HG03432 (cell line): Measurements from ENCODE around the gene HSPA14.
"Not testable (repeated sequence)": the region's sequence is repeated elsewhere in the genome, so short reads cannot be mapped to it uniquely, and the experiment has no call there.

ENCODE experiments used
- ATAC-seq: cut with Tn5 transposase; IDR thresholded peaks from one replicate; pipeline ENCODE4 v1.9.1; 2021; ENCODE audit warnings: mild to moderate bottlenecking, moderate library complexity; ENCODE audit not compliant: unreplicated experiment

The HSPA14 gene

DNA sequence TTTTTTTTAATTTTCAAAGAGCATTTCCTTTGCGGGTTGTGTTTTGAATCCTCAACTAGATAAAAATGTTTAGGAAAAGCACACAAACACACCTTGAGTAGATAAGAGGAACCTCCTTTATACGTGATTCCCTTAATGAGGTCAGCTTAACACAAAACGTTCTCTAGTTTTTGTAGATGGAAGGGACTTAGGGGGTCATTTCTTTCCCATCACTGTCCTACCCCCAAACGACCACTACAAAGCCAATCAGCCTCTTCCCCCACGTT is 41.8 kb downstream of the HSPA14 start:
- ATAC-seq: no peak

DNA sequence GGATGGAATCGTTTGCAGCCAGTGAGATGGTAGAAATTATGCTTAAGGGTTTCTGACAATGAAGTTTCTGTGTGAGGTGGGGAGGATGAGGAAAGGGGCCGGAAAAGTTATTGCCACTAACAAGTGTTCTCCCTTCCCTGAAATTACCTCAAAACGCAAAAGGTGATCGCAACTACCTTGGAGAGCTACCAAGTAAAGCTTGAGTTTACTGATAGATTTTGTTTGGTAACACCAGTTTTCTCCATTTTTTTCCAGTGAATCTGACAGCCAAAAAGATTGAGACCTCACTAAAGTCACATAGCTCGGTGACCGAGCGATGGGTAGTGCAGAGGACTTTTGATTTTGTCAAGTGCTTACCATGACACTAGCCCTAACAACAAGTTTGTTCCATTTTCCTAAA is 42.1 kb downstream of the HSPA14 start:
- no peak for ATAC-seq

DNA sequence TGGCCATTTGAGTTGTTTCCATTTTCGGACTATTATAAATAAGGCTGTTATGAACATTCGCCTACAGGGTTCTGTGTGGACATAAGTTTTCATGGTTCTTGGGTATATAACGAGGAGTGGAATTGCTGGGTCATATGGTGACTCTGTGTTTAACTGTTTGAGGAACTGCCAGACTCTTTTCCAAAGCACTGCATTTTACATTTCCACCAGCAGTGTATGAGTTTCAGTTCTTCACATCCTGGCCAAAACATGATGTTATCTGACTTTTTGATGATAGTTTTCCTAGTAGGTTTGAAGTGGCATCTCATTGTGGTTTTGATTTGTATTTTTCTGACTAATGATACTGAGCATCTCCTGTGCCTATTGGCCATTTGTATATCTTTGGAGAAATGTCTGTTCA is 46.0 kb downstream of the HSPA14 start:
- ATAC-seq: no peak

DNA sequence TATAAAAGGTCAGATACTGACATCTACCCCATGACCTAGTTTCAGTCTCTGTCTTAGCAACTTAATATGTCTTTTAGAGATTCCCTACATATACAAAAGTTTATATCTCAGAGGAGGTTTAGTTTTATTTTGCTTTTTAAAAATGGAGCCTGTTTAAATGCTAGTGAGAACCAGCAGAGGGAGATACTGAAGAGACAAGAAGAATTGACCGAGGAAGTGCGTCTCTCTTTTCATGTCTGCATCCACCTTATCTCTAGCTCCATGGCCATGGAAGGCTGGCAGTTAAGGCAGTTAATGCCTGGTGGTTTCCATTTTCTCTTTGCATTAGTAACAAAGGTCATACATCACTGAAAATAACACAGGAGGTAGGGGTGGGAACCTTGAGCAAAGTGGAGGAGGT is 51.2 kb downstream of the HSPA14 start:
- no peak for ATAC-seq

DNA sequence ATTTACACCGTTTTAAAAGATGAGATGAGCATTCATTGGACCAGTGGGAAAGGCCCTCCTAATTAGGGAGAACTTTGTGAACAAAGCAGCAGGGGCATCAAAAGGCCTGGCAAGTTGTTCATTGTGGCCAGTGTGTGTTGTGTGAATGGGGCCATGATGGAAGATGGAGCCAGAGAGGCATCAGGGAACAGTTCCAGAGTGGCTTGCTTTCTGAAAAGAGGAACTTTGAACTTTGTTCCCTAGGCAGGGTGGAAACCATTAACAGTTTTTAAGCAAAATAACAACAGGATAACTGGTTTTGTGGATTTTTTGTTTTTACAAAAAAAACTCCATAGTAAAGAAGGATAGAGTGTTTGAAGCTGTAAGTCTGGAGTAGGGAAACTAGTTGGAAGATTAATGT is 53.0 kb downstream of the HSPA14 start:
- ATAC-seq: no peak

DNA sequence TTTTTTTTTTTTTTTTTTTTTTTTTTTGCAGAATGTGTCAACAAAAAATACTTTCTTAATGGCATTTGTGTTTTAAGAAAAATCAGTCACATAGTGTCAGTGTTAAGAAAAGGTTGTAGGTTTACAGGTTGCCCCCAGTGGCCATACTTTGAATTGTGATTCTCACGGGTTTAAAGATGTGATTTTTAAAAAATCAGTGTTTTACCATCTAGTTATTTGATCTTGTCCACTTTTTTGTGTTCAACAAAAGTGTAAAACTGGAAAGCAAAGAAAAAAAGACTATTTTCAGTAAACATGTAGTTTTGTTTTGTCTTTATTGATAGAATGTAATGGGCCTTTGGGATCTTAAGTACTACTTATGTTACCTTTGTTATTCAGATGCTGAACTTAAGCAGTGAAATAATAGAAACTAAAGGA is 66.2 kb downstream of the HSPA14 start:
- ATAC-seq: no peak

DNA sequence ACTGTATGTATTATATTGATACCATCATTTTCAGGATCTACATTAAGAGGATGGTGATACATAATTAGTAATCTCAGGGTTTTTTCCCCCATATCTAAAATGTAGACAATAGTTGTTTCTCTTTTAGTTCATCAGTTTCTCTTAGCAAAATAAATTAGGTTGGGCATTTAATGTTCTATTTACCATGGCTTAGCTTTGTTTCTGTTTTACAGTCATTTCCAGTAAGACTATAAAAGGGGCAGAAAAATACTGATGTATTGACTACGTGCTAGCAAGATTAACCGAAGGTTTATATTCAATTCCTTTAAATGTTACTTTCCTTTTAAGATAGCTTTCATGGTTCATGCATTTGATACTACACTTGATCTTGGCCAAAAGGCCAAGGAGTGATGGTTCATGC is 66.8 kb downstream of the HSPA14 start:
- ATAC-seq: no peak

DNA sequence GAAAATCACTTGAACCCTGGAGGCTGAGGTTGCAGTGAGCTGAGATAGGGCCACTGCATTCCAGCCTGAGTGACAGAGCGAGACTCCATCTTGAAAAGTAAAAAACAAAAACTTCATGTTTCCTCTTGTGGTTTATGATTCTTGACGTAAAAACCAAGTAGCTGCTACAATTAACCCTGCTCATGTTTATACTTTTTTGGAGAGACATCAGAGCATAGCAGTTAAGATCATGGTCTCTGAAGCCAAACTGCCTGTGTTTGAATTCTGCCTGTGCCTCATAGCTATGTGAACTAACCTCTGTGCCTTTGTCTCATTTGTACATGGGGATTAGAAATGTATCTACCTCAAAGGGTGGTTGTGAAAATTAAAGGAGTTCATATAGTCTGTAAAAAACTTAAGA is 67.8 kb downstream of the HSPA14 start:
- no peak for ATAC-seq

DNA sequence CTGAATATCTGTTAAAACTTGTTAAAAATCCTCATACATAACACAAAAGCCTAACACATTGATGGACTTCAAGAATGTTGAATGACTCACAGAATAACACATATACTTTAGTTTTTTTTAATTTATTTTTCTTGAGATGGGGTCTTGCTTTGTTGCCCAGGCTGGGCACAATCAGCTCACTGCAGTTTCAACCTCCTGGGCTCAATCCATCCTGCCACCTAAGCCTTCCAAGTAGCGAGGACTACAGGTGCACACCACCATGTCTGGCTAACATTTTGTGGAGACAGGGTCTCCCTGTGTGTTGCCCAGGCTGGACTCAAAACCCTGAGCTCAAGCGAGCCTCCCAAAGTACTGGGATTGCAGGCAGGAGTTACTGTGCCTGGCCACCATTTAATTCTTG is 68.7 kb downstream of the HSPA14 start:
- no peak for ATAC-seq

DNA sequence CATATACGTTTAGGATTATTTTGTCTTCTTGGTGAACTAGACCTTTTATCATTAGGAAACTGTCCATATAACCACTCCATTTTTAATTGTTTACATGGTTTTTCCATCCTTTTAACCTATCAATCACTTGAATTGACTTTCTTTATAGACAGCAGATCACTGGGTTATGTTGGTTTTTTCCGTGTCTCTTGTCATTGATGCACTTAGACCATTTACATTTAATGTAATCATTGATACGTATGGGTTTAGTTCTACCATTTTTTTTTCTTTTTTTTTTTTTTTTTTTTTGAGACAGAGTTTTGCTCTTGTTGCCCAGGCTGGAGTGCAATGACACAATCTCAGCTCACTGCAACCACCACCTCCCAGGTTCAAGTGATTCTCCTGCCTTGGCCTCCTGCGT is 69.5 kb downstream of the HSPA14 start:
- ATAC-seq: not testable (repeated sequence)

DNA sequence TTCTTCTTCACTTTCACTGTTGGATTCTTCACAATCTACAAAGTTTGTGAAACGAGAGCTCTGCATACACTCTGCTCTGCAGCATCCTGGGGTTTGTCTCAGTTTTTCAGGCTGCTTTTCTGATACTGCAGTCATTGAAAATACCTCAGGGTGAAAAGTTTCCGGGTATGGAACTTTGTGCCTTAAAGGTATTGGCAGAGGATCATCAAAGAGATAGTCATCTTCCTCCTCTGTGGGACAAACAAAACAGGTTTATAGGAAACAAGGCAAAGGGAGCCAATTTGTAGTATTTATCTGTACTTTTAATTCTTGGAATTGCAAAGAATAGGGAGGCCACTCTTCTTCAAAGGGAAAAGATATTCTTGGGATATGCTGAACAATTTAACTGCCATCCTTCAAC is 71.0 kb downstream of the HSPA14 start:
- ATAC-seq: no peak

DNA sequence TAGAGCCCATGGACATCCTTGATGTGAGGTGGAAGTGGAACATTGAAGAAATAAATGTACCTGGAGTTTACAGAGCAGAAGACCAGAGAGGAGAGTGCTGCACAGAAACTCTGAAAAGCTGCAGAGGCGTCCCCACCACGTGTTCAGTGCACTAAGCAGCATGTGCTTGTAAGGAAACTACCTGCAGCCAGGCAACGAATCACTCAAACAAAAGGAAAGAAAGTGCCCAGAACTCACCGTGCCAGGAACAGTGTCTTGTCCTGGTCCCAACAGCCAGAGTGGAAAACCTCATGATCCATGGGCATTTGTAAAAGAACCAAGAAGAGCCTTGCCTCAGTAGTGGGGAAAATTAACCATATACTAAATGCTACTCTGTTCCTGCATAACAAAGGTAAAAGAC is 72.8 kb downstream of the HSPA14 start:
- no peak for ATAC-seq

DNA sequence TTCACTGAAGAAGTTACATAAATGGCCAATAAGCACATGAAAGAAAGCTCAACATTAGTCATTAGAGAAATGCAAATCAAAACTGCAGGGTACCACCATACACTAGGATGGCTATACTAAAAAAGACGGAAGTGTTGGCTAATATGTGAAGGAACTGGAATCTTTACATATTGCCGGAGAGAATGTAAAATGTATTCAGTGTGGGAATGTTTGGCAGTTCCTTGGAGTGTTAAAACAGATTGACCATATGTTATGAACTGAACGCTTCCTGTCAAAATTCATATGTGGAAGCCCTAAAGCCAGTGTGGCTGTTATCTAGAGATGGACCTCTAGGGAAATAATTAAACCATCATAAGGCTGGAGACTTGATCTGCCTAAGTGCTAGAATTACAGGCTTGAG is 73.7 kb downstream of the HSPA14 start:
- no peak for ATAC-seq

DNA sequence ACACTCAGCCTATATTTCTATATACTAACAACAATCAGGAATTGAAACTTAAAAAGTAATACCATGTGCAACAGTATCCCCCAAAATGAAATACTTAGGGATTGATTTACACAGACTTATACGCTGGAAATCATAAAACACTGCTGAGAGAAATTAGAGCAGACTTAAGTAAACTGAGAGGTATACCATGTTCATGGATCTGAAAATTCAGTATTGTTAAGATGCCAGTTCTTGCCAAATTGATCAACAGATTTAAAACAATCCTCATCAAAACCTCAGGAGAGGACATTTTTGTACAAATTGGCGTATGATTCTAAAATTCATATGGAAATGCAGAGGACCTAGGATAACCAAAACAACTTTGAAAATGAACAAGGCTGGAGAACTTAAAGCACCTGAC is 78.5 kb downstream of the HSPA14 start:
- ATAC-seq: no peak

DNA sequence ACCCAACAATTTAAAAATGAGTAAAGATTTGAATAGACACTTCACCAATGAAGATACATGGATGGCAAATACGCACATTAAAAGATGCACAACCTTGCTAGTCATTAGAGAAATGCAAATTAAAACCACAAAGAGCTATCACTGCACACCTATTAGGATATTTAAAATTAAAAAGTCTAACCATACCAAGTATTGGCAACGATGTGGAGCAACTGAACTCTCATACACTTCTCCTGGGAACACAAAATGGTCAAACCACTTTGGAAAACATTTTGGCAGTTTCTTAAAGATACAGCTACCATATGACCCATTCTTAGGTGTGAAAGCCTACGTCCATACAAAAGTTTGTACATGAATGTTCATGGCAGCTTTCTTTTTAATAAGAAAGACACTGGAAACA is 79.7 kb downstream of the HSPA14 start:
- ATAC-seq: no peak

DNA sequence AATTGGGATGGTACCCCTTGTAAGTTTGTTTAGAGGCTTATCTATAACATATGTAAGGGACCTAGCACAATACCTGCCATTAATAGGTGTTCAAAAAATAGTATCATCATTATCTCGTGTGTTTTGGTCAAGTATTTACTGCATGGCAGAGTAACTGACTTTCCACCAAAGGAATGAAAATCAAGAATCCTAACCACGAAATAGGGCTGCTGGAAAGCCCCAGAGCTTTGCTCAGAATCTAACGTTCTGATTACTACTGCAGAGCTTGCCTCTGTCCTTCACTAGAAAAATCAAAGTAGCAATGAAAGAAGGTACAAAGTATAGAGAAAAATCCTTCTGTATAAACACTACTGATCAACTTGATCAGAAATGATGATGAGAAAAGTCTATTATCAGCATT is 80.9 kb downstream of the HSPA14 start:
- no peak for ATAC-seq
